DOHH2 (cell line): ENCODE results near the gene SLC19A2.

Experiments used
- CTCF ChIP-seq: fragments of 200-600 bp; sonication (generic); IDR thresholded peaks from one replicate; pipeline ENCODE4 v1.5.1; 2014; ENCODE audit warnings: antibody characterized with exemption, mild to moderate bottlenecking, low read depth, low read length; ENCODE audit not compliant: poor library complexity, severe bottlenecking
- EZH2phosphoT487 ChIP-seq: fragments of 200-600 bp; sonication (generic); IDR thresholded peaks from 2 replicates; pipeline ENCODE4 v1.6.1; 2017; ENCODE audit warnings: borderline replicate concordance, mild to moderate bottlenecking, antibody characterized with exemption, low read length, moderate library complexity, mixed read lengths

DNA sequence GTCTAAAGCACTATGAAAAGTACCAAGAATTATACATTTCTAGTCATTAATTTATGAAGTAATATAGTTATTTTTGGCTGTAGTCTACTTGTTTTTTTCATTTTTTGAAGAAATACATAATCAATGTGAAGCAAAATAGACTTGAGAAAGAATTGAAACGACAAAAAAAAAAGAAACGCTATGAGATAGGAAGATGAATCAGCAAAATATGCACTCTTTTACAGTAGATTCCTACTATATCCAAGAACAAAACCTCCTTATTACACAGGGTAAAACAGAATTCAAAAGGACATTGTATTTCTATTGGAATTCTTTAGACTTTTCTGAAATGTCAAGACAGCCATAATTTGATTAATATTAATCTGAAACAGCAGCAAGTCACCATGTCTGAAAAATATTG, 32.8 kb downstream of the SLC19A2 start:
- TF ChIP-seq CTCF: no peak
- TF ChIP-seq EZH2phosphoT487: no peak
